ENCODE measurements around the gene HRK. TPM values are rescaled to one million over a fixed set of nuclear protein-coding genes. Genes with fewer than 3 reads are reported as not detected.

The HRK gene
- total and polyA plus RNA-seq, 2 of the 13 experiments (the other 11 are each of a cell fraction or from before 2014, with no cell fraction given), result 0.02 TPM; not detected in 1

GRCh38 chr12:116910645-116911451 is 29.6 kb upstream of the HRK start, which contains the start of gene FBXW8 (continued):
- TF ChIP-seq ZNF407 (CRISPR knock-in tag; IDR thresholded peaks at IDR 0.05; ENCODE audit: not compliant biosample characterization) (peak; percentile 74), KDM5A (IDR thresholded peaks at IDR 0.05; ENCODE audit: borderline replicate concordance, low read length) (peak; percentile 87), ZNF616 (CRISPR knock-in tag; IDR thresholded peaks at IDR 0.05; ENCODE audit: low read depth) (peak; percentile 68; the same call in 1 of the 2 replicates), KAT8 (CRISPR knock-in tag; IDR thresholded peaks at IDR 0.05) (peak; percentile 89), UBTF (CRISPR knock-in tag; IDR thresholded peaks at IDR 0.05) (peak; percentile 84), SAFB2 (CRISPR knock-in tag; IDR thresholded peaks at IDR 0.05; ENCODE audit: borderline replicate concordance, low read depth) (peak; percentile 81; the same call in 1 of the 2 replicates), HOMEZ (CRISPR knock-in tag; IDR thresholded peaks at IDR 0.05; ENCODE audit: low read depth) (no peak), SKI (IDR thresholded peaks at IDR 0.05; ENCODE audit: partially characterized antibody) (peak; percentile 17), ZNF549 (CRISPR knock-in tag; IDR thresholded peaks at IDR 0.05) (no peak), ELK4 (CRISPR knock-in tag; IDR thresholded peaks at IDR 0.05; ENCODE audit: borderline replicate concordance) (no peak), ZBTB33 (CRISPR knock-in tag; IDR thresholded peaks at IDR 0.05) (peak; percentile 55; the same call in 1 of the 2 replicates), ZNF761 (CRISPR knock-in tag; conservative IDR thresholded peaks at IDR 0.05) (0 out of 2 replicates have a peak, but pooled peaks have one; percentile 50)
